ENCODE results near the gene USP34. TPM values are rescaled to one million over a fixed set of nuclear protein-coding genes. Genes with fewer than 3 reads are reported as not detected.

Gene USP34
- total RNA-seq, 1 donor from 2014 or later, result 177 TPM

GRCh38 chr2:61327173-61327572 lies 143.7 kb downstream of the USP34 start:
- DNase-seq (ENCODE audit: low spot score in 2 of 2) (no peak), FAIRE-seq (no peak)

GRCh38 chr2:61326423-61326822 lies 144.5 kb downstream of the USP34 start:
- DNase-seq (ENCODE audit: low spot score in 2 of 2) (no peak), FAIRE-seq (no peak)

DNA sequence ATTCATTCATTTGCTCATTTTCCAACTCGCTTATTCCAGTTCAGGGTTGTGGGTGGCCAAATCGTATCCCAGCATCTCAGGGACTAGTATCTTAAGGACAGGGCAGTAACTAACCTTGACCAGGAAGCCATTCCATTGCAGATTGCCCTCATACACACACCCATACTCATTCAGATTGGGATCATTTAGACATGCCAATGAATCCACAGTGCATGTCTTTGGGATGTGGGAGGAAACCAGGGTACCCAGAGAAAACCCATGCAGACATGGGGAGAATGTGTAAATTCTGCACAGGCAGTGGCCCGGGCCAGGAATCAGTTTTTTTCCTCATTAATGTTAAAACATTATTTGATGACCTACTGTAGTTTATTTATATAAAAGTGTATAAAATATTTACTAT lies 150.7 kb downstream of the USP34 start:
- DNase-seq (ENCODE audit: low spot score in 2 of 2) (no peak), FAIRE-seq (no peak)

- DNase-seq (ENCODE audit: low spot score in 2 of 2), result no peak
- no peak for FAIRE-seq
Measured at GRCh38 chr2:61318553-61318952, 152.3 kb downstream of the USP34 start.

GRCh38 chr2:61295981-61296380 lies 174.9 kb downstream of the USP34 start:
- FAIRE-seq (no peak), DNase-seq (ENCODE audit: low spot score in 2 of 2) (no peak)

- FAIRE-seq (no peak), DNase-seq (ENCODE audit: low spot score in 2 of 2) (no peak)
Measured at GRCh38 chr2:61291851-61292575, 178.9 kb downstream of the USP34 start.

DNA sequence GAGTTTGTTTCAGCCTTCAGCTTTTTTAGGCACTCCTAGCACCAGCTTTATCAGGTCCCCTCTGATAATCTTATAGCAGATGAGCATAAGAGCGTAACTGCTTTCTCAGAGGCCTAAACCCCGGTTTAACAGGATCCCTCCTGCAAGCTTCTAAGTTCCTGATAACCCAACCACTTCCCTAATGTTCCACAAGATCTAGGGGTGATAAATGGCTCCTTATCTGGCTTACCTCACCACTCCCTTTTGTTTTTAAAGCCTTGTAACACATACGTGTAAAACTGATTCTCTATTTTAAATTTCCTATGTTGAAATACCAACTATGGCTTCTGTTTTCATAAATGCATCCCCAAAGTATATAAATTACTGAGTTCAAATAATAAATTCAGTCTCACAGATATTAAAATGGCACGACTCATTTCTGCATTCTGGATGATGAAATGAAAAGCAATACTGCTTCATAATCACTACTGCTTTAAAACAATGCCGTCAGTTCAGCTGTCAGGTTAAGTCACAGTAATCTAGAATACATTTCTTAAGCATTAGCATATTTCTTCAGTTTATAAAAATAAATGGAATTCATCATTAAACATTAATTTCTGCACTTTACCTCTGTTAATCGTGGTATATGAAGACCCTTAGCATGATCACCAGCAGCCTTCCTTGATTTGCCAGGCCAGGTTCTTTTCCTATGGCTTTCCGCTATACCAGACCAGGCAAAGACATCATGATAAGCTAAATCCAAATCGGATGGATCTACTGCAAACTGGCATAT lies 182.6 kb downstream of the USP34 start:
- DNase-seq (ENCODE audit: low spot score in 2 of 2) (no peak), FAIRE-seq (no peak)

- FAIRE-seq (no peak), DNase-seq (ENCODE audit: low spot score in 2 of 2) (no peak)
Measured at GRCh38 chr2:61287254-61287653, 183.6 kb downstream of the USP34 start.

DNA sequence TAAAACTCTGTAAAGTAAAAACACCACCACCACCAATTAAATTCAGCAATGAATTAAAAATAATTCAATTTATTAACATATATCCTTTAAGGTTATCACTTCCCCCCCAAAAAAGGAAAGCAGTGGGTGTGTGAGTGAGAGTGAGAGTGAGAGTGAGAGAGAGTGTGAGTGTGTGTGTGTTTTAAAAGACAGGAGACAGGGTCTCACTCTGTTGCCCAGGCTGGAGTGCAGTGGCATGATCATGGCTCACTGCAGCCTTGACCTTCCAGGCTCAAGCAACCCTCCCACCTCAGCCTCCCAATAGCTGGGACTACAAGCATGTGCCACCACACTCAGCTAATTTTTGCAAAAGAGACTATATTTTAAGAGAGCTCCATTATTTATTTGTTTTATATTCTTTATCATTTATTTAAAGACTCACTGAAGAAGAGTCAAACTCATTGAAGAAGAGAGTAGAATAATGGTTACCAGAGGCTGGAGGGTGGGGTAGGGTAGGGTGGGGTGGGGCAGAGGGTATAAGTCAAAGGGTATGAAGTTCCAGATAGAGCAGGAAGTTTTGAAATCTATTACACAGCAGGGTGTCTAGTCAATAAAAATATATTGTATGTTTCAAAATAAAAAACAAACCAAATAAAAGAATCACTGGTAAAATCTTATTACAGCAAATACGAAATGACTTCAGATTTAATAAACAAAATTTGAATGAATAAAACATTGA lies 187.3 kb downstream of the USP34 start:
- FAIRE-seq, result no peak
- DNase-seq (ENCODE audit: low spot score in 2 of 2), result no peak

DNA sequence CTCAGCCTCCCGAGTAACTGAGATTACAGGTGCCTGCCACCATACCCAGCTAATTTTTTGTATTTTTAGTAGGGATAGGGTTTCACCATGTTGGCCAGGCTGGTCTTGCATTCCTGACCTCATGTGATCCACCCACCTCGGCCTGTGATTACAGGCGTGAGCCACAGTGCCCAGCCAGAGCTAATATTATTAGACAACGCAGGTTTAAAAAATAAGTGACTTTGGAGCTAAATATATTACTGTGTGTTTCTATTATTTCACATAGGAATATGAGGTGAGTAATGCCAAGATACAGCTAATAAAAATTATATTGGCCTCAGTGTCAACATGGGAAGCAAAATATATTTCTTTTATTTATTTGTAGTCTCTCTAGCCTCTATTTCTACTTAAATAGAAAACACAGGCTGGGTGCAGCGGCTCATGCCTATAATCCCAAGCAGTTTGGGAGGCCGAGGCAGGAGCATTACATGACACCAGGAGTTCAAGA lies 188.7 kb downstream of the USP34 start:
- DNase-seq (ENCODE audit: low spot score in 2 of 2), result no peak
- FAIRE-seq, result no peak

DNA sequence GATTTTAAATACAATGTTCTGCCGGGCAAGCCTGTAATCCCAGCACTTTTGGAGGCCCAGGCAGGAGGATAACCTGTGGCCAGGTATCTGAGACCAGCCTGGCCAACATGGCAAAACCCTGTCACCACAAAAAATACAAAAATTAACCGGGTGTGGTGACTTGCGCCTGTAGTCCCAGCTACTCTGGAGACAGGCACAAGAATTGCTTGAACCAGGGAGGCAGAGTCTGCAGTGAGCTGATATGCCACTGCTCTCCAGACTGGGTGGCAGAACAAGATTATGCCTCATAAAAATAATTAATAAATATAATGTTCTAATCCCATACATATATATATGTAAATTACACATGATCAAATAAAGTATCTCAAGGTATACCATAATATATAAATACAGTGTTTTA lies 189.6 kb downstream of the USP34 start:
- no peak for DNase-seq (ENCODE audit: low spot score in 2 of 2)
- no peak for FAIRE-seq

GRCh38 chr2:61277756-61278155 lies 193.1 kb downstream of the USP34 start:
- no peak for FAIRE-seq

DNA sequence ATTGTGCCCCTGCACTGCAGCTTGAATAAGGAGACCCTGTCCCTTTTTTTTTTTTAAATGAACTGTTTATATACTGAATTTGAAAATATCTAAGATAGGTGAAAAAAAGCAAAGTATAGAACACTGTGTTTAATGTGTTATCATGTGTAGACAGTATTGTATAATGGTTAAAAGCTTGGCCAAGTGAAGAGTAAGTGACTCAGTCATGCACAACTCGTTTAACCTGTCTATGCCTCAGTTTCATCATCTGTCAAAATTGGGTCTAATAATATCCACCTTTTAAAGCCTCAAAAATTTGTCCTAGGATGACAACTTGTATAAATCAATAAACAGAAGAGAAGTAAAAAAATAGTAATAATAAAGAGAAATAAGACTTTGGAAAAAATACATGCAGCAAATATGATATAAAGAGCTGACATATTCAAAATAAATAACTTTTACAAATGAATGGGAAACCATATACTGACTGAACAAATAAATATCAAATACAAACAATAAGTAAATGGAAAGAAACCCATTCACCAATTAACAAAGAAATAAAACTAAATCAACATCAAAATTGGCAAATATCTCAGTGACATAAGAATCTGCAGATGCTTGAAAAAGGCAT lies 195.2 kb downstream of the USP34 start:
- FAIRE-seq (peak; percentile 48), DNase-seq (ENCODE audit: low spot score in 2 of 2) (no peak)

More at GRCh38 chr2:61277756-61278155, 193.1 kb downstream of the USP34 start:
- no peak for DNase-seq (ENCODE audit: low spot score in 2 of 2)

- no peak for FAIRE-seq
- DNase-seq (ENCODE audit: low spot score in 2 of 2), result no peak
Measured at GRCh38 chr2:61272421-61273070, 198.3 kb downstream of the USP34 start.

DNA sequence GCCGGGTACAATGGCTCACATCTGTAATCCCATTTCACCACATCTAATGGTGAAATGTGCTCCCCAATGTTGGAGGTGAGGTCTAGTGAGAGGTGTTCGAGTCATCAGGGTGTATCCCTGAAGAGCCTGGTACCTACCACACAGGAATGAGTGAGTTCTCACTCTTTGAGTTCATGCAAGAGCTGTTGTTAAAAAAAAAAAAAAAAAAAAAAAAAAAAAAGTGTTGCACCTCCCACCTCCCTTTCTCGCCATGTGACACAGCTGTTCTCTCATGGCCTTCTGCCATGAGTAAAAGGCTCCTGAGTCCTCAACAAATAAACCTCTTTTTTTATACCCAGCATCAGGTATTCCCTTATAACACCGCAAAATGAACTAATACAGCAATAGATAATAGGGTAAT lies 202.6 kb downstream of the USP34 start:
- FAIRE-seq, result no peak
- no peak for DNase-seq (ENCODE audit: low spot score in 2 of 2)

- FAIRE-seq (no peak), DNase-seq (ENCODE audit: low spot score in 2 of 2) (no peak)
Measured at GRCh38 chr2:61266632-61267505, 204.0 kb downstream of the USP34 start.

DNA sequence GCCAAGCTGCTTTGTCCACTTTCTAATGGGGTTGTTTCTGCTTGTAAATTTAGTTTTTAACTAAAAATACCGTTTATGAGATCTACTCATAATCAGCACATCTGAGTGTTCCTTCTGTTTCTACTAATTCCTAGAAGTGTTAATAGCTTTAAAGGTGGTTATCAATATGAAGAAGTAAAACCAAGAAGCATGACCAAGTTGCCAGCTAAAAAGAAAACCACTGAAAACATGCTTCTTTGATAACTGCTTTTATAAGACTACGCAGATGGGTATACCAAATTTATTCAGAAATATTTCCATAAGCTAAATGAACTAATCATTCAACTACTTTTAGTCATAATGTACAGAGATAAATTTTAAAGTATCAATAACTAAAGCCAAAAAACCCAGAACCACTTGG lies 207.1 kb downstream of the USP34 start:
- FAIRE-seq (no peak), DNase-seq (ENCODE audit: low spot score in 2 of 2) (no peak)

- no peak for FAIRE-seq
- no peak for DNase-seq (ENCODE audit: low spot score in 2 of 2)
Measured at GRCh38 chr2:61262699-61263098, 208.2 kb downstream of the USP34 start.

- DNase-seq (ENCODE audit: low spot score in 2 of 2), result no peak
- no peak for FAIRE-seq
Measured at GRCh38 chr2:61257446-61257845, 213.4 kb downstream of the USP34 start.

All from frontal cortex (tissue), 4 donors.